ENCODE results near the gene GPX2.

GPX2 gene

GRCh38 chr14:64942531-64943111 lies at the start of gene GPX2:
Gene GPX2 (minus strand): TSS chr14:64942745. CDS start chr14:64942726, 19 bp downstream.
- DNase-seq (ENCODE audit: low read depth in 2 of 2): no peak

GRCh38 chr14:64990939-64991338 lies 48.4 kb upstream of the GPX2 start:
- no peak for DNase-seq (ENCODE audit: low read depth in 2 of 2)

DNA sequence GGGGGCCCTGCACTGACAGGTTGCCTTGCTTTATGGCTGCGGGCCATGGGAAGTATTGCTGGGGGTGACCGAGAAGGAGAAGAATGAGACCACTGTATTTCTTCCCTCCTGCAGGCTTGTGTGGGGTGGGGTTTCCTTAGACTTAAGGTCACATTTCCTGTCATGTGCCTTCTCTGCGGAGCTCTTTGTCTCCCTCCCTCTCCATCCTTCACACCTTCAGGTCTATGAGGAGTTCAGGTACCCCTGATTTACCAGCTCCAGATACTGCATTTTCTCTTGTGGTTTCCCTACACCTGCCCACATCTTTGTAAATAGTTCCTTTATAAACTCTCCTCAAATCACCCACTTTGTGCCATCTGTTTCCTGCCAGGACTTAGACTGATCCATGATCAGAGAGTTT lies 47.8 kb upstream of the GPX2 start:
- no peak for DNase-seq (ENCODE audit: low read depth in 2 of 2)

- no peak for DNase-seq (ENCODE audit: low read depth in 2 of 2)
These were observed 44.9 kb upstream of the GPX2 start for GRCh38 chr14:64987438-64987767.

DNA sequence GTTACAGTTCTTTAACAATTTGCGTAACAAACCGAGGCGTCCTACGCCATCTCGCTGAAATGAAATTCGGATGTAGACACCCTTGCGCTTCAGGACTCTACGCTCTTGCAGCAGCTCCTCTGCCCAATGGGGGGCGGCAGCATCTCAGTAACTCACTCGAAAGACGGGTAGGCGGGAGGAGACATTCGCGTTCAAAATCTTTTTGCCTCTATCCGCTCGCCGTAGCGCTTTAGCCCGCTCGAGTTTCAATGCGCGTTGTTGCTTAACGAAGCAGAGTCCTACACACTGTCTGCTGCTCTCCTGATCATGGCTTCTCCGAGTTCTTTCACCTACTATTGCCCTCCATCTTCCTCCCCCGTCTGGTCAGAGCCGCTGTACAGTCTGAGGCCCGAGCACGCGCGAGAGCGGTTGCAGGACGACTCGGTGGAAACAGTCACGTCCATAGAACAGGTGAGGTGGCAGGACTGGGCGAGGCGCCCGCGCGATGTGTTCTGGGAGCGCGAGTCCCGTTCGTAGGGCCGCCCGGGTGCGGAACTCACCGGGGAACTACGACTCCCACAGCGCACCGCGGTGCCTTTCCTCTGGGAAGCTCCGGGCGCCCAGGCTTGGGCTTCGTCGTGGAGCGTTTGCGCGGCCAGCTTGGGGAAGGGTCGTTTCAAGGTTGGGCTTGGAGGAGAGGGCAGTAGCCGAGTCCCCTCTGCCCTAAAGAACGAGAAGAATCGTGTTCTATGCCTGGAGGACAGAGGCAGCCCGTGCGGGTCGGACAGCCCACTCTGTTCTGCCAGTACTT lies 44.3 kb upstream of the GPX2 start, which contains the start of gene FNTB:
Gene FNTB, plus strand, starts transcription at position 248 of the 790 bp plus-strand sequence. Its CDS starts 59 bp downstream, at position 307.
- peak; percentile 84 to 88 for DNase-seq (ENCODE audit: low read depth in 2 of 2)

- DNase-seq (ENCODE audit: low read depth in 2 of 2): no peak
These were observed 41.1 kb upstream of the GPX2 start for GRCh38 chr14:64983439-64984310.

- no peak for DNase-seq (ENCODE audit: low read depth in 2 of 2)
These were observed 37.0 kb upstream of the GPX2 start for GRCh38 chr14:64979336-64980074.

DNA sequence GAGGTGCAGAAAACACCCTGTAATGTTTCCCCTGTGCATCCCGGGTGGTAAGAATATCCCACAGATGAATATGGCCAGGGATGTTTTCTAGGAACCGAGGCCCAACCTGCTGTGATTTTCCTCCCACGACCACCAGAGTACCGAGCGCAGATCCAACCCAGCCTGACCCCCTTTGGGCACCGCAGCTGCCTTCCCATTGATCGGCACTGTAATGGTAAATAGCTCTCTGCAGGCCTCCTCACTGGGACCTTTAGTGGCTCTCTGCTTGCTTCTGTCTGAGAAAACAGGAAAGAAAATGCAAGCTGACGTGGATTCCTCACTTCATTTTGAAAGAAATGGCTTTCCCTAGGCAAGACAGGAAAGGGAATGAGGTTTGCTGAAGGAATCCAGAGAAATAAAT lies 32.0 kb upstream of the GPX2 start:
- DNase-seq (ENCODE audit: low read depth in 2 of 2): no peak

- no peak for DNase-seq (ENCODE audit: low read depth in 2 of 2)
These were observed 31.3 kb upstream of the GPX2 start for GRCh38 chr14:64973826-64974225.

DNA sequence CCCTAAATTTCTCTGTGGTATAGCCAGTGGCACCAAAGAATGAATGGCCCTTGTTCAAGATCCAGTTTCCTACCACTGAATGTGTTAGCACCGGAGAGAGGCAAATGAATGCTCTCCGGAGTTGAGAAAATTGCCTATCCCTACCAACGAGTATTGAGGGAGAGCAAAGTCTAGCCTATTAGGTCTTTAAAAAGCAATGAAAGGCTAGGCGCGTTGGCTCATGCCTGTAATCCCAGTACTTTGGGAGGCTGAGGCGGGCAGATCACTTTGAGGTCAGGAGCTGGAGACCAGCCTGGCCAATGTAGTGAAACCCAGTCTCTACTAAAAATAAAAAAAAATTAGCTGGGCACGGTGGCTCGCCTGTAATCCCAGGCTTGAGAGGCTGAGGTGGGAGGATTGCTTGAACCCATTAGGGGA lies 30.5 kb upstream of the GPX2 start:
- no peak for DNase-seq (ENCODE audit: low read depth in 2 of 2)

DNA sequence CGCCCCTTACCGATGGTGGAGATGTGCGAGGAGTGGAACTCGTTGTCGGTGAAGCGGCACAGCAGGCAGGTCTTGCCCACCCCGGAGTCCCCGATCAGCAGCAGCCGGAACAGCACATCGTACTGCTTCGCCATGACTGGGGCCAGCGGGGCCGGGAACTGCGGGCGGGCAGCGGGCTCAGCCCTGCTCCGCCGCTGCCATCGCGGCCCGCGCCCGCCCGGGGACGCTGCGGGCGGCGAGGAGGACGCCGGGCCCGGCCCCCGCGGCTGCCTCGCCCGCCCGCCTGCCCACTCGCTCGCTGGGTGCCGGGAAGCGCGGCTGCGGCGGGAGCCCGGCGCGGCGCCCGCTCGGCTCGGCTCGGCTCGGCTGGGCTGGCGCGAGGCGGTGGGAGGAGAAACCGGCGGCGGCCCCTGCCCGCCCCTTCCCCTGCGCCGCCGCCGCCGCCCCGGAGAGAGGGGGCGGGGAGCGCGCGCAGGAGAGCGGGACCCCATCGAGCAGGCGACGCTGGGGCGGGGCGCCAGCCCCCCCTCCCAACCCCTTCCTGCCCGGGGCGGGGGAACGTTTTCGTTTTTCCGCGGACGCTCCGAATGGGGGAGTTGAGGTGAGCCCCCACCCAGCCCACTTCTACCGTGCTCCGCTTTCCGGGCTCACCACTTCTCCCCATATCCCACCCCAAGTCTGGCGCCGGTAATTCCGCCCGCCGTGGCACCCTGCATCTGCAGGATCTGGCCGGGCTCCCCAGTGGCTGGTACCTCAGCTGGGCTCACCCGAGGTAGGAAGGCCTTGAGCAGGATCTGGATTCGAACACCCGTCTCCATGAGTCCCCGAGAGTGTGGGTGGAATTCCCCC lies 29.6 kb upstream of the GPX2 start, which contains the start of gene RAB15:
Gene RAB15, minus strand, starts transcription at position 394 of the 849 bp plus-strand sequence. Its CDS starts 260 bp downstream, at position 134.
- peak in 1 of 2 donors; percentile 24 for DNase-seq (ENCODE audit: low read depth in 2 of 2)

- DNase-seq (ENCODE audit: low read depth in 2 of 2): no peak
These were observed 29.0 kb upstream of the GPX2 start for GRCh38 chr14:64971491-64971942.

- DNase-seq (ENCODE audit: low read depth in 2 of 2): no peak
These were observed 28.4 kb upstream of the GPX2 start for GRCh38 chr14:64970776-64971477.

DNA sequence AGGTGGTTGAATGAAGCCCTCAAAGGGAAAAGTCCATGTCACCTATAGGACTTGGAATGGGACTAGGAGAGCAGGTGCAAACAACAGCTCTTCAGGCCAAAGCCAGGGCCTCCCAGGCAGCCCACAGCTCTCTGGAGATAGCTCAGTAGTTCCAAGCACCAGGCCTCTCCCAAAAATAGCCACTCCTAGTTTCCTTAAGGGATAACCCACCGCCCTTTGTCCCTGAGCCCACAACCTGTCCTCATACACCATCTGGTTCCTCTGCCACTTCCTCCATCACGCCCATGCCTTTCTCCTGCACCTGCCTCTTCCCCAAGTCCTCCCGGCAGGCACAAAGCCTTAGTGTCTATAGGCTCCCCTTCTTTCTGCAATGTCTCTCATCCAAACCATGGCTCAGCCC lies 27.5 kb upstream of the GPX2 start:
- DNase-seq (ENCODE audit: low read depth in 2 of 2): no peak

DNA sequence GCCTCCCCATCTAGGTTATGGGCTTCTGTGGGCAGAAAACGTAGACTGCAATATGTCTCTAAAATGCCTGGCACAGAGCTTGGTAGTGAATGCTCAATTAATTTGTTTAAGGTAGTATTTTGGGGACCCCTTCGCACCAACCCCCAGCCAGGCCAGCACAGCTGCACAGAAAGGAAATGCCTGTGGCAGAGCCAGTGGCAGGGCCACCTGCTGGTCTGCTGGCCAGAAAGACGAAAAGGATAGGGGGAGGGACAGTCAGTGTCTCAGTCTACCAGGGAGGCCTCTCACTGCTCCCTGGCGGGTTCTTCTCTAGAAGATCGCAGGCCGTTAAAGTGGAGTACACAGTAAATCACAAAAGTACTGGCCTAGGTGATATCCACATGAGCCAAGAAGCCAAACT lies 26.1 kb upstream of the GPX2 start:
- no peak for DNase-seq (ENCODE audit: low read depth in 2 of 2)

GRCh38 chr14:64968167-64968566 lies 25.6 kb upstream of the GPX2 start:
- DNase-seq (ENCODE audit: low read depth in 2 of 2): no peak

GRCh38 chr14:64966976-64967375 lies 24.4 kb upstream of the GPX2 start:
- DNase-seq (ENCODE audit: low read depth in 2 of 2): no peak

- DNase-seq (ENCODE audit: low read depth in 2 of 2): no peak
These were observed 22.9 kb upstream of the GPX2 start for GRCh38 chr14:64965356-64966000.

DNA sequence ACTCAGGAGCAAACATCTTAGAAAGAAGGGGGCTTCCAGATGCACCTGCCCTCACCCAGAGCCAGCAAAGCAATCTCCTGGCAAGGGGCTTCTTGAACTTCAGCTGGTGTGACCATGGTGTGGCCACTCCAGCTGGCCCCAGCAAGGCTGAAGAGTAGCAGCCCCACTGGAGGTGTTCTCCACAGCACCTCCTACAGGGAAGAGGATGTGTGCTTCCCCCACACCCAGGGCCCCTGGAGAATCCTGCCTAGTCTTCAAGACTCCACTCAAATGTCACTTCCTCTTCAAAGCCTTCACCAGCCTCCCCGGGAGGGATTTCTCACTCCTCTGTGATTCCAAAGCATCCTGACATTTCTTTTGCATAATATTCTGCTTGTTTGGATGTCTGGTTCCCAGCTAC lies 21.1 kb upstream of the GPX2 start:
- no peak for DNase-seq (ENCODE audit: low read depth in 2 of 2)

Measured in stimulated activated CD8-positive, alpha-beta memory T cell treated with anti-CD3 and anti-CD28 coated beads, Interleukin-15, amount 100 ng/mL, for 4 hours (primary cell).